GM19351 (cell line): ENCODE measurements around the gene RELL2.

ENCODE experiments used
- ATAC-seq: cut with Tn5 transposase; IDR thresholded peaks from one replicate; pipeline ENCODE4 v1.9.1; 2021; ENCODE audit warnings: mild to moderate bottlenecking, moderate library complexity; ENCODE audit not compliant: unreplicated experiment

Gene RELL2

GRCh38 chr5:141675672-141676071 lies 38.9 kb downstream of the RELL2 start:
- ATAC-seq, result no peak

- no peak for ATAC-seq
These were observed 40.6 kb downstream of the RELL2 start for GRCh38 chr5:141677415-141677814.

GRCh38 chr5:141680178-141680577 lies 43.4 kb downstream of the RELL2 start:
- ATAC-seq, result no peak

- ATAC-seq, result no peak
These were observed 44.0 kb downstream of the RELL2 start for GRCh38 chr5:141680751-141681201.

- no peak for ATAC-seq
These were observed 44.5 kb downstream of the RELL2 start for GRCh38 chr5:141681295-141681694.

GRCh38 chr5:141681695-141682641 lies 45.2 kb downstream of the RELL2 start, which contains the start of gene ARAP3:
Gene ARAP3 (minus strand): TSS chr5:141682230. CDS start chr5:141680486, 1,744 bp downstream.
- ATAC-seq, result no peak

- no peak for ATAC-seq
These were observed 46.9 kb downstream of the RELL2 start for GRCh38 chr5:141683596-141684141.

GRCh38 chr5:141685591-141685990 lies 48.8 kb downstream of the RELL2 start:
- ATAC-seq, result no peak

- ATAC-seq, result no peak
These were observed 50.0 kb downstream of the RELL2 start for GRCh38 chr5:141686648-141687416.
